CD4-positive, CD25-positive, alpha-beta regulatory T cell (primary cell): Measurements from ENCODE around the gene FHOD1. TPM values are rescaled to one million over a fixed set of nuclear protein-coding genes. Genes with fewer than 3 reads are reported as not detected.
A peak's percentile ranks its signal among the peaks of the same experiment; 100 is the strongest.

Source experiments
- ATAC-seq, 2 donors: fragments of 150-1000 bp; cut with Tn5 transposase; one replicate each; pipeline ENCODE4 v1.10.0; 2021; ENCODE audit warnings: low read depth in 2 of 2, moderate number of reproducible peaks in 2 of 2, moderate library complexity in 1 of 2
- DNase-seq, 3 donors: peaks; one replicate each; pipeline versions ENCODE4 v3.0.0 to v3.0.0-alpha.2; 2012 to 2022; ENCODE audit warnings: mixed read lengths in 1 of 3
- H3K27ac ChIP-seq: one replicate; pipeline ENCODE4 v1.7.0; 2013; ENCODE audit warnings: mild to moderate bottlenecking, low read length; ENCODE audit not compliant: insufficient read depth, poor library complexity, severe bottlenecking
- H3K27me3 ChIP-seq: one replicate; pipeline ENCODE4 v1.7.0; 2013; ENCODE audit warnings: low read length; ENCODE audit not compliant: control insufficient read depth, insufficient read depth
- H3K36me3 ChIP-seq: one replicate; pipeline ENCODE4 v1.7.0; 2013; ENCODE audit warnings: mild to moderate bottlenecking, low read length, moderate library complexity; ENCODE audit not compliant: control insufficient read depth, insufficient read depth
- H3K4me1 ChIP-seq: 2 replicates; pipeline ENCODE4 v1.7.0; 2013; ENCODE audit warnings: mild to moderate bottlenecking, low read length; ENCODE audit not compliant: insufficient read depth, control insufficient read depth, poor library complexity, severe bottlenecking
- H3K4me3 ChIP-seq: one replicate; pipeline ENCODE4 v1.7.0; 2013; ENCODE audit warnings: low read depth, mild to moderate bottlenecking, low read length, moderate library complexity
- H3K9me3 ChIP-seq, 2 experiments: 1 replicate in 1 of 2; 2 replicates in 1 of 2; pipeline ENCODE4 v1.7.0; 2013; ENCODE audit warnings: low read length in 2 of 2, mild to moderate bottlenecking in 1 of 2, moderate library complexity in 1 of 2; ENCODE audit not compliant: control insufficient read depth in 2 of 2
- H3K27ac Mint-ChIP-seq, 3 donors: one replicate each; pipeline ENCODE4 v1.8.0; 2020 to 2022; ENCODE audit warnings: mild to moderate bottlenecking in 3 of 3, mixed read lengths in 3 of 3, moderate library complexity in 2 of 3
- H3K27me3 Mint-ChIP-seq: one replicate; pipeline ENCODE4 v1.8.0; 2022; ENCODE audit warnings: mild to moderate bottlenecking, mixed read lengths
- H3K36me3 Mint-ChIP-seq: one replicate; pipeline ENCODE4 v1.8.0; 2020; ENCODE audit warnings: mixed read lengths
- H3K4me1 Mint-ChIP-seq, 4 donors: one replicate each; pipeline ENCODE4 v1.8.0; 2020 to 2022; ENCODE audit warnings: mixed read lengths in 4 of 4, mild to moderate bottlenecking in 1 of 4
- H3K4me3 Mint-ChIP-seq, 4 donors: one replicate each; pipeline ENCODE4 v1.8.0; 2020 to 2022; ENCODE audit warnings: mild to moderate bottlenecking in 4 of 4, mixed read lengths in 4 of 4, moderate library complexity in 3 of 4
- H3K9me3 Mint-ChIP-seq, 7 donors: one replicate each; pipeline ENCODE4 v1.8.0; 2020 to 2022; ENCODE audit warnings: mixed read lengths in 7 of 7, mild to moderate bottlenecking in 3 of 7, moderate library complexity in 2 of 7
- polyA plus RNA-seq, 4 donors: library from polyadenylated mRNA; unstranded; fragments of 300-500 nt; fragmentation: Illumina TruSeq; gene quantifications; one replicate each; pipeline ENCODE4 v1.2.3, GENCODE V29; 2021
- total RNA-seq: library from RNA; stranded (reverse); gene quantifications from one replicate; pipeline ENCODE4 v1.2.3, GENCODE V29; 2022

Gene FHOD1
- total and polyA plus RNA-seq, 5 donors from 2014 or later, result 1.9 to 34.5 (median 3.6) TPM

- H3K9me3 ChIP-seq, result no peaks in the 10 kb centered on the region
- Mint-ChIP-seq H3K27me3 (peaks cover 14% of the 10 kb centered on the region), H3K4me3 (peak overlapping the region; percentile 76 to 92 (median 86)), H3K36me3 (peaks cover 3% of the 10 kb centered on the region), H3K9me3 (no peaks in the 10 kb centered on the region), H3K4me1 (peaks cover 9 to 51% (median 30%) of the 10 kb centered on the region in 4 donors), H3K27ac (peak overlapping the region; percentile 87 to 89 (median 88))
- DNase-seq (peak; percentile 36 to 86 (median 52)), ATAC-seq (peak; percentile 67 to 68)
- H3K4me1 ChIP-seq, result peaks cover 56% of the 10 kb centered on the region
- peak overlapping the region; percentile 73 for H3K27ac ChIP-seq
- H3K4me3 ChIP-seq, result no peak overlapping the region
- peaks cover under 1% of the 10 kb centered on the region for H3K36me3 ChIP-seq
- H3K27me3 ChIP-seq, result peaks cover 4% of the 10 kb centered on the region
Measured at GRCh38 chr16:67244387-67245185, 2.7 kb downstream of the FHOD1 start.

GRCh38 chr16:67243481-67243880 is 3.8 kb downstream of the FHOD1 start:
- no peaks in the 10 kb centered on the region for H3K27me3 ChIP-seq
- H3K9me3 ChIP-seq, result no peaks in the 10 kb centered on the region
- no peak for ATAC-seq
- Mint-ChIP-seq H3K27me3 (peaks cover 10% of the 10 kb centered on the region), H3K4me3 (peak overlapping the region in 2 of 4 donors; percentile 2 to 92), H3K4me1 (peaks cover 9 to 42% (median 26%) of the 10 kb centered on the region in 4 donors), H3K36me3 (peaks cover 8% of the 10 kb centered on the region), H3K27ac (peak overlapping the region in 1 of 3 donors; percentile 61), H3K9me3 (peaks cover 0 to under 1% (median 0%) of the 10 kb centered on the region in 7 donors)
- H3K4me1 ChIP-seq, result peaks cover 47% of the 10 kb centered on the region
- H3K27ac ChIP-seq, result peak overlapping the region; percentile 73
- H3K4me3 ChIP-seq, result no peak overlapping the region
- DNase-seq, result no peak
- H3K36me3 ChIP-seq, result peaks cover 11% of the 10 kb centered on the region

- Histone ChIP-seq H3K36me3 (peaks cover 23% of the 10 kb centered on the region), H3K27me3 (no peaks in the 10 kb centered on the region), H3K4me3 (no peak overlapping the region), H3K9me3 (no peaks in the 10 kb centered on the region), H3K4me1 (peaks cover 36% of the 10 kb centered on the region), H3K27ac (no peak overlapping the region)
- H3K27ac Mint-ChIP-seq, result peak overlapping the region in 2 of 3 donors; percentile 57 to 85
- peaks cover 9 to 32% (median 16%) of the 10 kb centered on the region in 4 donors for H3K4me1 Mint-ChIP-seq
- no peaks in the 10 kb centered on the region for H3K27me3 Mint-ChIP-seq
- peaks cover 0 to 1% (median 0%) of the 10 kb centered on the region in 7 donors for H3K9me3 Mint-ChIP-seq
- DNase-seq (no peak), ATAC-seq (no peak)
- no peak overlapping the region for H3K4me3 Mint-ChIP-seq
- peaks cover 21% of the 10 kb centered on the region for H3K36me3 Mint-ChIP-seq
Measured at GRCh38 chr16:67242138-67242730, 5.0 kb downstream of the FHOD1 start.

GRCh38 chr16:67241008-67241900 is 6.0 kb downstream of the FHOD1 start:
- Mint-ChIP-seq H3K4me3 (peak overlapping the region in 1 of 4 donors; percentile 73), H3K9me3 (peaks cover 0 to 1% (median 0%) of the 10 kb centered on the region in 7 donors), H3K36me3 (peaks cover 26% of the 10 kb centered on the region), H3K27me3 (no peaks in the 10 kb centered on the region), H3K4me1 (peaks cover 9 to 27% (median 12%) of the 10 kb centered on the region in 4 donors), H3K27ac (peak overlapping the region in 2 of 3 donors; percentile 23 to 41)
- no peak for DNase-seq
- Histone ChIP-seq H3K4me3 (no peak overlapping the region), H3K9me3 (no peaks in the 10 kb centered on the region), H3K27ac (no peak overlapping the region), H3K36me3 (peaks cover 26% of the 10 kb centered on the region), H3K27me3 (no peaks in the 10 kb centered on the region), H3K4me1 (peaks cover 27% of the 10 kb centered on the region)
- no peak for ATAC-seq

- DNase-seq (no peak), ATAC-seq (no peak)
- Mint-ChIP-seq H3K27me3 (no peaks in the 10 kb centered on the region), H3K9me3 (peaks cover 0 to 1% (median 0%) of the 10 kb centered on the region in 7 donors), H3K4me1 (peaks cover 9 to 25% (median 11%) of the 10 kb centered on the region in 4 donors), H3K27ac (no peak overlapping the region), H3K4me3 (no peak overlapping the region), H3K36me3 (peaks cover 29% of the 10 kb centered on the region)
- H3K27ac ChIP-seq, result no peak overlapping the region
- no peaks in the 10 kb centered on the region for H3K9me3 ChIP-seq
- H3K4me3 ChIP-seq, result no peak overlapping the region
- H3K27me3 ChIP-seq, result no peaks in the 10 kb centered on the region
- peaks cover 26% of the 10 kb centered on the region for H3K36me3 ChIP-seq
- H3K4me1 ChIP-seq, result peaks cover 19% of the 10 kb centered on the region
Measured at GRCh38 chr16:67240506-67240905, 6.8 kb downstream of the FHOD1 start.

- H3K27ac ChIP-seq, result no peak overlapping the region
- Mint-ChIP-seq H3K4me1 (peaks cover 0 to 9% (median 3%) of the 10 kb centered on the region in 4 donors), H3K4me3 (no peak overlapping the region), H3K27ac (peak overlapping the region in 1 of 3 donors; percentile 56), H3K9me3 (peaks cover 0 to 1% (median 0%) of the 10 kb centered on the region in 7 donors), H3K27me3 (no peaks in the 10 kb centered on the region), H3K36me3 (peaks cover 29% of the 10 kb centered on the region)
- peaks cover 37% of the 10 kb centered on the region for H3K36me3 ChIP-seq
- H3K4me3 ChIP-seq, result no peak overlapping the region
- ATAC-seq (no peak), DNase-seq (no peak)
- no peaks in the 10 kb centered on the region for H3K9me3 ChIP-seq
- no peaks in the 10 kb centered on the region for H3K27me3 ChIP-seq
- H3K4me1 ChIP-seq, result peaks cover 4% of the 10 kb centered on the region
Measured at GRCh38 chr16:67238806-67239470, 8.3 kb downstream of the FHOD1 start.

GRCh38 chr16:67238278-67238575 is 9.1 kb downstream of the FHOD1 start:
- no peak overlapping the region for H3K27ac ChIP-seq
- Mint-ChIP-seq H3K27me3 (no peaks in the 10 kb centered on the region), H3K4me1 (peaks cover 0 to 4% (median 3%) of the 10 kb centered on the region in 4 donors), H3K27ac (peak overlapping the region in 2 of 3 donors; percentile 23 to 56), H3K36me3 (peaks cover 33% of the 10 kb centered on the region), H3K4me3 (no peak overlapping the region), H3K9me3 (peaks cover 0 to 1% (median 0%) of the 10 kb centered on the region in 7 donors)
- no peaks in the 10 kb centered on the region for H3K4me1 ChIP-seq
- peaks cover 38% of the 10 kb centered on the region for H3K36me3 ChIP-seq
- ATAC-seq, result no peak
- DNase-seq, result no peak
- H3K4me3 ChIP-seq, result no peak overlapping the region
- no peaks in the 10 kb centered on the region for H3K9me3 ChIP-seq
- H3K27me3 ChIP-seq, result no peaks in the 10 kb centered on the region
